ENCODE data around the gene PTPRR. TPM values are rescaled to one million over a fixed set of nuclear protein-coding genes. Genes with fewer than 3 reads are reported as not detected.

The PTPRR gene
- total and polyA plus RNA-seq, 2 donors (not counting 3 experiments of a cell fraction or from before 2014, with no cell fraction given), result 0.46 to 1.1 TPM

DNA sequence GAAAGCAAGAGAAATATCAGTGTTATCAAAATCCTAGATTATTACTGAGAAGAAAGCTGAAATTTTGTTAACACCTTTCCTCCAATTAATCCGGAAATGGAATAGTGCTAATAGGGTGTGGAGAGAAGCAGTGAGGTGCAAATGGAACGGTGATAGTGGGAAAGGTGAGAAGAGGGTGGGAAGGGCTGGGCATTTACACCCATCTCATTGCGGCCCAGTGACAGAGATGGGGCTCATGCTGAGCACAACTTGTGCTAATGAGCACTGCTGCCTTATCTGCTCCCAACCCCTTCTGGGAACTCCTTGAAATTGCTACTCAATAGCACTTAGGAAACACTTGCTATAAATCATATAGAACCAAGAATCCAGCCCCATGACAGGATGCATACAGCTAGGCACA lies 94.4 kb downstream of the PTPRR start:
- intact Hi-C loops (cut with micrococcal nuclease) (no loop called here), dilution Hi-C loops (cut with MboI; ENCODE audit: extremely low pct_ligation_motif_present, low sequenced_read_pairs) (no loop called here)
- ChIA-PET POLR2A (no interaction called here), CTCF (no interaction called here)
- no TSS peak for BruUV-seq (replicated peaks)
- Histone ChIP-seq H3K4me3 (replicated peaks in 1 of 3; ENCODE audit: insufficient read depth in 1 of 3, low read depth in 1 of 3, low read length in 3 of 3) (no peak overlapping the region), H3K9me1 (replicated peaks; ENCODE audit: control insufficient read depth, extremely low read depth, insufficient read depth, low read length) (no peaks in the 10 kb centered on the region), H3K4me1 (ENCODE audit: control insufficient read depth, extremely low read depth, insufficient read depth, low read length) (no peaks in the 10 kb centered on the region), H2AFZ (ENCODE audit: low read depth, low read length) (no peak overlapping the region), H3K9me3 (replicated peaks; ENCODE audit: control insufficient read depth, insufficient read depth, low read length) (no peaks in the 10 kb centered on the region), H3K4me2 (ENCODE audit: insufficient read depth, low read length) (no peak overlapping the region), H4K20me1 (replicated peaks; ENCODE audit: control insufficient read depth, extremely low read depth, insufficient read depth, low read length) (no peaks in the 10 kb centered on the region), H3K27me3 (ENCODE audit: control insufficient read depth in 2 of 2, insufficient read depth in 2 of 2, low read length in 2 of 2) (no peaks in the 10 kb centered on the region), H3K79me2 (ENCODE audit: control insufficient read depth, insufficient read depth, low read length) (no peaks in the 10 kb centered on the region), H3K9ac (replicated peaks; ENCODE audit: extremely low read depth, insufficient read depth, low read length) (no peak overlapping the region), H3K27ac (ENCODE audit: insufficient read depth, low read depth, low read length) (no peak overlapping the region), H3K36me3 (ENCODE audit: control insufficient read depth in 2 of 2, extremely low read depth in 1 of 2, insufficient read depth in 2 of 2, low read length in 2 of 2) (no peaks in the 10 kb centered on the region)
- TF ChIP-seq, protein P1, sequence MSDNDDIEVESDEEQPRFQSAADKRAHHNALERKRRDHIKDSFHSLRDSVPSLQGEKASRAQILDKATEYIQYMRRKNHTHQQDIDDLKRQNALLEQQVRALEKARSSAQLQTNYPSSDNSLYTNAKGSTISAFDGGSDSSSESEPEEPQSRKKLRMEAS (IDR thresholded peaks at IDR 0.05; ENCODE audit: insufficient read depth, insufficient read length), result no peak
- TF ChIP-seq FOS (IDR thresholded peaks at IDR 0.05; ENCODE audit: borderline replicate concordance, insufficient read depth, low read length), result no peak
- no peak for TF ChIP-seq POLR2A (IDR thresholded peaks at IDR 0.05; ENCODE audit: low read depth, low read length)
- no peak for TF ChIP-seq POLR2AphosphoS5 (IDR thresholded peaks at IDR 0.05; ENCODE audit: insufficient read depth, low read depth, low read length)
- TF ChIP-seq EZH2 (IDR thresholded peaks at IDR 0.05; ENCODE audit: borderline replicate concordance, low read depth, low read length, severe bottlenecking), result no peak
- no peak for TF ChIP-seq JUN (IDR thresholded peaks at IDR 0.05; ENCODE audit: borderline replicate concordance, insufficient read depth, insufficient read length, low read depth)
- TF ChIP-seq CTCF (IDR thresholded peaks at IDR 0.05; ENCODE audit: extremely low read depth in 1 of 2, insufficient read depth in 1 of 2, low read depth in 1 of 2, low read length in 2 of 2), result no peak
- no peak for TF ChIP-seq GATA2 (IDR thresholded peaks at IDR 0.05; ENCODE audit: insufficient read depth, insufficient read length, low read depth, low read length)
- no peak for TF ChIP-seq MYC (IDR thresholded peaks at IDR 0.05; ENCODE audit: low read depth, low read length)
- FAIRE-seq (no peak), DNase-seq (ENCODE audit: low read depth, low spot score) (no peak)
